Transverse colon (tissue), 4 donors: ENCODE measurements around the gene WDR45. TPM values are rescaled to one million over a fixed set of nuclear protein-coding genes. Genes with fewer than 3 reads are reported as not detected.
"Not testable (repeated sequence)": the region's sequence is repeated elsewhere in the genome, so short reads cannot be mapped to it uniquely, and the experiment has no call there.

Experiments
- DNase-seq: peaks from one replicate; pipeline ENCODE4 v3.0.0-alpha.2; 2019
- H3K27ac ChIP-seq, 4 donors: fragments of 200-600 bp; sonication (generic); 2 replicates each; pipeline ENCODE4 v1.5.1; 2016 to 2018; ENCODE audit warnings: inconsistent platforms in 4 of 4
- H3K27me3 ChIP-seq: fragments of 200-600 bp; sonication (generic); 2 replicates; pipeline ENCODE4 v1.5.1; 2017; ENCODE audit warnings: inconsistent platforms
- H3K36me3 ChIP-seq, 4 donors: fragments of 200-600 bp; sonication (generic); 2 replicates each; pipeline ENCODE4 v1.5.1; 2017 to 2019; ENCODE audit warnings: inconsistent platforms in 4 of 4
- H3K4me1 ChIP-seq, 4 donors: fragments of 200-600 bp; sonication (generic); 2 replicates each; pipeline ENCODE4 v1.5.1; 2017 to 2020; ENCODE audit warnings: inconsistent platforms in 4 of 4
- H3K4me3 ChIP-seq, 4 donors: fragments of 200-600 bp; sonication (generic); 1 replicate in 1 of 4; 2 replicates in 3 of 4; pipeline versions ENCODE4 v1.5.1 to v1.6.1; 2017 to 2019; ENCODE audit warnings: inconsistent platforms in 4 of 4
- H3K9me3 ChIP-seq, 2 donors: fragments of 200-600 bp; sonication (generic); 2 replicates each; pipeline ENCODE4 v1.5.1; 2017 to 2019; ENCODE audit warnings: inconsistent platforms in 2 of 2
- EP300 ChIP-seq: sonication (generic); formaldehyde crosslinking; IDR thresholded peaks from one replicate; pipeline ENCODE4 v1.6.1; 2017; ENCODE audit warnings: antibody characterized with exemption, low read depth
- POLR2A ChIP-seq: fragments of 450-650 bp; IDR thresholded peaks from one replicate; pipeline ENCODE4 v1.6.1; 2016; ENCODE audit warnings: antibody characterized with exemption, mild to moderate bottlenecking, moderate library complexity
- POLR2AphosphoS5 ChIP-seq, 3 donors: sonication (generic); formaldehyde crosslinking; IDR thresholded peaks; one replicate each; pipeline ENCODE4 v1.6.1; 2016; ENCODE audit warnings: antibody characterized with exemption in 3 of 3
- WGBS, 2 donors: methylation state at CpG; one replicate each; pipeline ENCODE4 v1.1.5; 2018; ENCODE audit warnings: low coverage in 1 of 2; 5-methylcytosine and 5-hydroxymethylcytosine counted together
- in situ Hi-C, 4 donors: fragments of 200-750 bp; cut with MboI; loops; one replicate each; pipeline versions ENCODE4 v1.15.0 to v1.15.1; 2017; ENCODE audit warnings: low sequenced_read_pairs in 3 of 4, low pct_ligation_motif_present in 1 of 4, low pct_unique_long_range_greater_than_20kb in 1 of 4
- intact Hi-C: fragments of 100-400 bp; cut with DNase I; formaldehyde crosslinking; loops from one replicate; pipeline ENCODE4 v1.15.1; 2023; ENCODE audit warnings: low total_unique reads
- total RNA-seq, 4 donors: library from RNA; depleted of rRNA; stranded (reverse); fragments of >200 nt; gene quantifications; one replicate each; pipeline ENCODE4 v1.1.0, GENCODE V29; 2016
- TF ChIP-seq, protein P1 (sequence below), 5 experiments: fragments of 200-600 bp in 3 of 5; fragments of 450-650 bp in 2 of 5; sonication (generic) in 3 of 5; IDR thresholded peaks; 1 replicate in 2 of 5; 2 replicates in 3 of 5; pipeline ENCODE4 v1.5.1; 2016 to 2017; ENCODE audit warnings: antibody characterized with exemption in 5 of 5, inconsistent platforms in 3 of 5, mild to moderate bottlenecking in 2 of 5, moderate library complexity in 1 of 5

Gene WDR45
- 100 to 1,000 TPM in 2 of 4 donors, 10 to 100 TPM in 2; 73.5 to 205 (median 117) TPM for total RNA-seq

DNA sequence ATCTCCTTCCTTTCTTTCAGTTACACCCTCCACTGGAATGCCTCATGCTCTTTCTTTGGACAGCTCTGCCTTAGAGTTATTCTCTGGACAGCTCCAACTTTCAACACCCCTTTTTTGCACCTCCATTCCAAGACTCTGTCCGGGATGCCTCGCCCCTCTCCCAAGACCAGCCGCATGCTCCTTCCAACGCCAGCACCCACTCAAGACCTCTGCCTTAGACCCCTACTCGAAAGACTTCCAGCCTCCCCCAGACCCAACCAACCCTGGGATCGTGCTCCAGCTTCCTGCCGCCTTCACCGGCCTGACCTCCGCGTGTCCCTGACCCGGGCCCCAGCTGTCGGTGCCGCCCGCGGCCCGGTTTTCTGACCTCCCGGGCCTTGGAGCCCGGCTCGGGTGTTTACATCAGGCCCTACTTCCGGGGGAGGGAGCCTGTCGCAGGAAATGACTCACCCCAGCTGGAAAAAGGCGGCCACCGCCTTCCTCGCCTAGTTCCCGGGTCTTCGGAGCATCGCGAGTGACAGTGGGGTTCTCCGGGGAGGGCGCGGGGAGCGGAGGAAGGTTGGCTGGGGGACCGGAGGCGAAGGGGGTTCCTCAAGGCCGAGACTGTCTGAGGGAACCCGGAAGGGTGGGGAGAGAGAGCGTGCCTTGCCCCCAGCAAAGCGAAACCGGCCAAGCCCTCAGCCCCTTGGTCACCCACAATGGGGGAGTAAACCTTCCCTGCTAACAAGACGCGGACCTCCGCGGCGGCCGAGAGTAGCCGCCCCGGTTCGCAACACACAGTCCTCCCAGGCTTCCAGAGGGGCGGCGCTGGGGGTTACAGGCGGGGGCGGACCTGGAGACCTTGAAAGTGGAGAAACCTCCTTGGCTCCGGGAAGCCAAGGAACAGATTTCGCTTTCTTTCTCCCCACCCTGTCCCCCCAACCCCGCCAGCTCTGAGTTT is at the start of gene WDR45:
Gene WDR45 (minus strand): TSS at position 399 of the 940 bp plus-strand sequence. CDS start 1,792 bp downstream, outside the sequence.
- WGBS, 2 donors = 53% methylated on average over 55 of the region's 55 CpGs; no CpG with 5 or more reads in 1 of the 2 donors
- Histone ChIP-seq H3K27me3 (no peaks in the 10 kb centered on the region), H3K27ac (peak within 1 kb of the TSS; percentile 90 to 98 (median 95)), H3K36me3 (no peaks in the 10 kb centered on the region), H3K9me3 (no peaks in the 10 kb centered on the region), H3K4me3 (peak within 1 kb of the TSS; percentile 56 to 81 (median 68)), H3K4me1 (peaks cover 0 to 5% (median 5%) of the 10 kb centered on the region in 4 donors)
- in situ Hi-C loops = no loop called here
- intact Hi-C loops = no loop called here
- TF ChIP-seq POLR2AphosphoS5 (IDR thresholded peaks at IDR 0.05) (peak; percentile 64 to 81 (median 78)), POLR2A (peak; percentile 79), EP300 (no peak)
- TF ChIP-seq, protein P1, sequence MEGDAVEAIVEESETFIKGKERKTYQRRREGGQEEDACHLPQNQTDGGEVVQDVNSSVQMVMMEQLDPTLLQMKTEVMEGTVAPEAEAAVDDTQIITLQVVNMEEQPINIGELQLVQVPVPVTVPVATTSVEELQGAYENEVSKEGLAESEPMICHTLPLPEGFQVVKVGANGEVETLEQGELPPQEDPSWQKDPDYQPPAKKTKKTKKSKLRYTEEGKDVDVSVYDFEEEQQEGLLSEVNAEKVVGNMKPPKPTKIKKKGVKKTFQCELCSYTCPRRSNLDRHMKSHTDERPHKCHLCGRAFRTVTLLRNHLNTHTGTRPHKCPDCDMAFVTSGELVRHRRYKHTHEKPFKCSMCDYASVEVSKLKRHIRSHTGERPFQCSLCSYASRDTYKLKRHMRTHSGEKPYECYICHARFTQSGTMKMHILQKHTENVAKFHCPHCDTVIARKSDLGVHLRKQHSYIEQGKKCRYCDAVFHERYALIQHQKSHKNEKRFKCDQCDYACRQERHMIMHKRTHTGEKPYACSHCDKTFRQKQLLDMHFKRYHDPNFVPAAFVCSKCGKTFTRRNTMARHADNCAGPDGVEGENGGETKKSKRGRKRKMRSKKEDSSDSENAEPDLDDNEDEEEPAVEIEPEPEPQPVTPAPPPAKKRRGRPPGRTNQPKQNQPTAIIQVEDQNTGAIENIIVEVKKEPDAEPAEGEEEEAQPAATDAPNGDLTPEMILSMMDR (IDR thresholded peaks at IDR 0.05) = no peak
- peak; percentile 78 for DNase-seq

DNA sequence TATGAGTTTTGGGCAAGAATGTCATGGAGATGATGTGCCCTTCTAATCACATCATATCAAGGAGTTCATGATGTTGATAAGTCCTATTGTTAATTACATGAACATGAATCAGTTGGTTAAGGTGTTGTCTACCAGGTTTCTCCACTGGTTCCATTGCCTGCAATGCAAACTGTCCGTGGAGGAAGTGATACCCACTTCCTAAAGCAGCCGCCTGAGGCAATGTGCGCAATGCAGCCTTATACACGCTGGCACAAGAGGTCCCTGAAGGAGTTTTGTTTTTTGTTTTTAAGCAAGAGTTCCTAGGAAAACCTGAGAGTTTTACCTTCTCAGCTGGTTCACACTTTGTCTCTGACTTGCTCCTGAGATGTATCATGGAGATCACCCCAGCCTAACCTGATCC is 49.7 kb upstream of the WDR45 start:
- no peaks in the 10 kb centered on the region for H3K27me3 ChIP-seq
- TF ChIP-seq EP300 = no peak
- no peak for TF ChIP-seq POLR2A
- no peak for TF ChIP-seq POLR2AphosphoS5 (IDR thresholded peaks at IDR 0.05)
- no peaks in the 10 kb centered on the region for H3K4me1 ChIP-seq
- no peak for DNase-seq
- no peaks in the 10 kb centered on the region for H3K36me3 ChIP-seq
- intact Hi-C loops = no loop called here
- H3K4me3 ChIP-seq = no peak overlapping the region
- no peaks in the 10 kb centered on the region for H3K9me3 ChIP-seq
- no peak overlapping the region for H3K27ac ChIP-seq
- 87% methylated on average over 4 of the region's 4 CpGs; no CpG with 5 or more reads in 1 of the 2 donors for WGBS, 2 donors
- in situ Hi-C loops = no loop called here

DNA sequence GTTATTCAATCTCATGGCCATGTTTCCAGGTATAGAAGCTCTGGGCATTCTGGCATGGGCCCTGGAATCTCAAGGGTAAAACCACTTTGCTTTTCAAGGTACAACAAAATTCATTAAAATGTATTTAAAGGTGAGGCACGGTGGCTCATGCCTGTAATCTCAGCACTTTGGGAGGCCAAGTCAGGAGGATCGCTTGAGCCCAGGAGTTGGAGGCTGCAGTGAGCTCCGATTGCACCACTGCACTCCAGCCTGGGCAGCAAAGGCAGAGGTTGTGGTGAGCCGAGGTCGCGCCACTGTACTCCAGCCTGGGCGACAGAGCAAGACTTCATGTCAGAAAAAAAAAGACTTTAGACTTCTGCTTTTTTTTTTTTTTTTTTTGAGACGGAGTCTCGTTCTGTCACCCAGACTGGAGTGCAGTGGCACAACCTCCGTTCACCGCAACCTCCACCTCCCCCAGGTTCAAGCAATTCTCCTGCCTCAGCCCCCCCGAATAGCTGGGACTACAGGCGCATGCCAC is 48.1 kb upstream of the WDR45 start:
- H3K36me3 ChIP-seq, H3K27ac ChIP-seq, H3K4me1 ChIP-seq, H3K4me3 ChIP-seq, intact Hi-C loops, DNase-seq, in situ Hi-C loops, H3K27me3 ChIP-seq, H3K9me3 ChIP-seq: not testable (repeated sequence)
- 80% methylated on average over 11 of the region's 13 CpGs; no CpG with 5 or more reads in 1 of the 2 donors for WGBS, 2 donors

DNA sequence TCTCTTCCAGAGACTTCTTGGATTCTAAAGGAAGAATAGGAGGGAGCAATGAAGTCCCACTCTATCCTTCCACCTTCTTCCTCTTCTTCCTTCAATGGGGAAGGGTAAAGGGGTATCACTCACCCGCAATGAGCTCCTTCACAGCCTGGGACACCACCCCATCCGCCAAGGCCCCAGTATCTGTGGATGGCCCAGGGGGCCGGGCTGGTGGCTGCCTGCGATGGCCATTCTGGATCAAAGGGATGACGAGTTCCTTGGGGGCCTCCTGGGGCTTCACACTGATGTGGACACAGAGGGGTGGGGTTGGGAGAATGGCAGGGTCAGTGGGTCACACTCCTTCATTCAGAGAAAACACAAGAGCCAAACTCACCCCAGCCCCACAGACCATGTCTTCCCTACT is 42.8 kb upstream of the WDR45 start:
- intact Hi-C loops = no loop called here
- Histone ChIP-seq H3K27ac (peak overlapping the region in 1 of 4 donors; percentile 85), H3K4me3 (peak overlapping the region in 3 of 4 donors; percentile 61 to 80 (median 71)), H3K9me3 (no peaks in the 10 kb centered on the region), H3K36me3 (peaks cover 0 to 2% (median 0%) of the 10 kb centered on the region in 4 donors), H3K27me3 (no peaks in the 10 kb centered on the region), H3K4me1 (peaks cover 0 to 8% (median 6%) of the 10 kb centered on the region in 4 donors)
- in situ Hi-C loops = no loop called here
- TF ChIP-seq EP300 = no peak
- DNase-seq = no peak
- WGBS, 2 donors = 70% methylated on average over 5 of the region's 5 CpGs; no CpG with 5 or more reads in 1 of the 2 donors

DNA sequence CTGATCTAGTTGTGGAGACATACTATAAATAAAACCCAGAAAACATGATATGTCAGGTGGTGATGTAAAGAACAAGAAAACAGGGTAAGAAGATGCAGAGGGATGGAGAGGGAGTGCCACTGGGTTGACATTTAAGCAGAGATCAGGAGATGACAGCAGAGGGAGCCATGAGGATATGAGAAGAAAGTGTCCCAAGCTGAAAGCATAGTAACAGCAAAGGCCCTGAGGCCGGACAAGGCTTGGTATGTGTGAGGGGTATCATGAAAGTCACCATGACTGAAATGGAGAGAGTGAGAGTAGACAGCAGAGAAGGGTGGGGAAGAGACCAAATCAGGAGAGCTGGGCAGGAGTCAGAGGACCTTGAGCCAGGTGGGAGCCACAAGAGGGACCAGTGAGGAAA is 40.4 kb upstream of the WDR45 start:
- in situ Hi-C loops (no loop called here), intact Hi-C loops (no loop called here)
- Histone ChIP-seq H3K4me3 (no peak overlapping the region), H3K36me3 (peaks cover 0 to 5% (median 0%) of the 10 kb centered on the region in 4 donors), H3K9me3 (no peaks in the 10 kb centered on the region), H3K27me3 (no peaks in the 10 kb centered on the region), H3K27ac (no peak overlapping the region), H3K4me1 (peaks cover 0 to 8% (median 6%) of the 10 kb centered on the region in 4 donors)
- WGBS, 2 donors = 68% methylated on average over 1 of the region's 1 CpG; no CpG with 5 or more reads in 1 of the 2 donors
- no peak for TF ChIP-seq POLR2AphosphoS5 (IDR thresholded peaks at IDR 0.05)
- TF ChIP-seq, protein P1 (IDR thresholded peaks at IDR 0.05) = no peak
- no peak for TF ChIP-seq POLR2A
- no peak for TF ChIP-seq EP300
- DNase-seq = no peak
